ENCODE measurements around the gene SPRED1. TPM values are rescaled to one million over a fixed set of nuclear protein-coding genes. Genes with fewer than 3 reads are reported as not detected.

SPRED1 gene
- total RNA-seq, 2 experiments from 2014 or later = 7.5 to 21.1 TPM

- H2AFZ ChIP-seq (ENCODE audit: low read length) = no peak overlapping the region
- POLR2A ChIA-PET = interaction anchor here (0.7 kb wide), 1 partner anchor 301 kb away, joined by 3 read pairs; no protein-coding TSS in a partner anchor
- intact Hi-C loops (cut with micrococcal nuclease; ENCODE audit: unreplicated experiment) = no loop called here
Measured at GRCh38 chr15:38378161-38378560, 125.5 kb downstream of the SPRED1 start.

GRCh38 chr15:38389924-38390542 lies 137.4 kb downstream of the SPRED1 start:
- no peaks in the 10 kb centered on the region for H3K36me3 ChIP-seq (ENCODE audit: insufficient read depth, low read length)
- no TSS peak for BruUV-seq (replicated peaks)
- intact Hi-C loops (cut with micrococcal nuclease; ENCODE audit: unreplicated experiment) = loop anchor here (2.0 kb wide), 2 partner anchors 387 to 395 kb away; no protein-coding TSS in a partner anchor
- no peaks in the 10 kb centered on the region for H3K9me2 ChIP-seq (ENCODE audit: insufficient read depth, low read length)
- H3K4me2 ChIP-seq (ENCODE audit: low read length) = no peak overlapping the region
- CTCF ChIA-PET (ENCODE audit: unreplicated experiment) = interaction anchor here (0.5 kb wide), 1 partner anchor 396 kb away, joined by 3 read pairs; no protein-coding TSS in a partner anchor
- H3K4me1 ChIP-seq (ENCODE audit: insufficient read depth, low read length, poor library complexity, severe bottlenecking) = no peaks in the 10 kb centered on the region
- H2AFZ ChIP-seq (ENCODE audit: low read length) = no peak overlapping the region
- no peaks in the 10 kb centered on the region for H3K9me3 ChIP-seq (ENCODE audit: low read length)
- H4K20me1 ChIP-seq (ENCODE audit: insufficient read depth, low read length) = no peaks in the 10 kb centered on the region
- H3K4me3 ChIP-seq (ENCODE audit: low read depth, low read length, poor library complexity, severe bottlenecking) = no peak overlapping the region
- no peak for TF ChIP-seq EZH2phosphoT487 (IDR thresholded peaks at IDR 0.05; ENCODE audit: borderline replicate concordance, low read depth, low read length)
- TF ChIP-seq, protein P1, sequence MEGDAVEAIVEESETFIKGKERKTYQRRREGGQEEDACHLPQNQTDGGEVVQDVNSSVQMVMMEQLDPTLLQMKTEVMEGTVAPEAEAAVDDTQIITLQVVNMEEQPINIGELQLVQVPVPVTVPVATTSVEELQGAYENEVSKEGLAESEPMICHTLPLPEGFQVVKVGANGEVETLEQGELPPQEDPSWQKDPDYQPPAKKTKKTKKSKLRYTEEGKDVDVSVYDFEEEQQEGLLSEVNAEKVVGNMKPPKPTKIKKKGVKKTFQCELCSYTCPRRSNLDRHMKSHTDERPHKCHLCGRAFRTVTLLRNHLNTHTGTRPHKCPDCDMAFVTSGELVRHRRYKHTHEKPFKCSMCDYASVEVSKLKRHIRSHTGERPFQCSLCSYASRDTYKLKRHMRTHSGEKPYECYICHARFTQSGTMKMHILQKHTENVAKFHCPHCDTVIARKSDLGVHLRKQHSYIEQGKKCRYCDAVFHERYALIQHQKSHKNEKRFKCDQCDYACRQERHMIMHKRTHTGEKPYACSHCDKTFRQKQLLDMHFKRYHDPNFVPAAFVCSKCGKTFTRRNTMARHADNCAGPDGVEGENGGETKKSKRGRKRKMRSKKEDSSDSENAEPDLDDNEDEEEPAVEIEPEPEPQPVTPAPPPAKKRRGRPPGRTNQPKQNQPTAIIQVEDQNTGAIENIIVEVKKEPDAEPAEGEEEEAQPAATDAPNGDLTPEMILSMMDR (conservative IDR thresholded peaks at IDR 0.05; ENCODE audit: low read length) = peak; percentile 95
- H3K79me2 ChIP-seq (ENCODE audit: insufficient read depth, low read depth, low read length) = no peaks in the 10 kb centered on the region
- POLR2A ChIA-PET = no interaction called here
- DNase-seq (ENCODE audit: low spot score) = peak; percentile 68
- no peak overlapping the region for H3K27ac ChIP-seq (ENCODE audit: low read depth, low read length, poor library complexity, severe bottlenecking)

More at GRCh38 chr15:38378161-38378560, 125.5 kb downstream of the SPRED1 start:
- no TSS peak for BruUV-seq (replicated peaks)
- Histone ChIP-seq H3K4me1 (ENCODE audit: insufficient read depth, low read length, poor library complexity, severe bottlenecking) (no peaks in the 10 kb centered on the region), H4K20me1 (ENCODE audit: insufficient read depth, low read length) (no peaks in the 10 kb centered on the region), H3K27ac (ENCODE audit: low read depth, low read length, poor library complexity, severe bottlenecking) (no peak overlapping the region), H3K9me3 (ENCODE audit: low read length) (no peaks in the 10 kb centered on the region), H3K4me2 (ENCODE audit: low read length) (no peak overlapping the region), H3K79me2 (ENCODE audit: insufficient read depth, low read depth, low read length) (no peaks in the 10 kb centered on the region), H3K4me3 (ENCODE audit: low read depth, low read length, poor library complexity, severe bottlenecking) (no peak overlapping the region), H3K36me3 (ENCODE audit: insufficient read depth, low read length) (no peaks in the 10 kb centered on the region), H3K9me2 (ENCODE audit: insufficient read depth, low read length) (no peaks in the 10 kb centered on the region)
- CTCF ChIA-PET (ENCODE audit: unreplicated experiment) = no interaction called here
- no peak for DNase-seq (ENCODE audit: low spot score)
- TF ChIP-seq, protein P1 (conservative IDR thresholded peaks at IDR 0.05; ENCODE audit: low read length) = no peak

- Histone ChIP-seq H3K27ac (ENCODE audit: low read depth, low read length, poor library complexity, severe bottlenecking) (no peak overlapping the region), H4K20me1 (ENCODE audit: insufficient read depth, low read length) (no peaks in the 10 kb centered on the region), H3K9me3 (ENCODE audit: low read length) (no peaks in the 10 kb centered on the region), H3K9me2 (ENCODE audit: insufficient read depth, low read length) (no peaks in the 10 kb centered on the region), H3K4me1 (ENCODE audit: insufficient read depth, low read length, poor library complexity, severe bottlenecking) (no peaks in the 10 kb centered on the region), H2AFZ (ENCODE audit: low read length) (no peak overlapping the region), H3K4me3 (ENCODE audit: low read depth, low read length, poor library complexity, severe bottlenecking) (no peak overlapping the region), H3K36me3 (ENCODE audit: insufficient read depth, low read length) (no peaks in the 10 kb centered on the region), H3K79me2 (ENCODE audit: insufficient read depth, low read depth, low read length) (no peaks in the 10 kb centered on the region), H3K4me2 (ENCODE audit: low read length) (no peak overlapping the region)
- ChIA-PET CTCF (ENCODE audit: unreplicated experiment) (no interaction called here), POLR2A (no interaction called here)
- no peak for DNase-seq (ENCODE audit: low spot score)
- TF ChIP-seq, protein P1 (conservative IDR thresholded peaks at IDR 0.05; ENCODE audit: low read length) = no peak
- TF ChIP-seq EZH2phosphoT487 (IDR thresholded peaks at IDR 0.05; ENCODE audit: borderline replicate concordance, low read depth, low read length) = no peak
- BruUV-seq (replicated peaks) = no TSS peak
- intact Hi-C loops (cut with micrococcal nuclease; ENCODE audit: unreplicated experiment) = loop anchor here (2.0 kb wide), 2 partner anchors 388 to 396 kb away; no protein-coding TSS in a partner anchor
Measured at GRCh38 chr15:38391191-38391590, 138.6 kb downstream of the SPRED1 start.

Measured in OCI-LY7 (cell line).